PFSK-1 (cell line): ENCODE measurements around the gene SPTLC1.

ENCODE experiments used
- FOXP2 ChIP-seq: optimal IDR thresholded peaks from 2 replicates; pipeline ENCODE3; 2011; ENCODE audit warnings: borderline replicate concordance, control low read depth, inconsistent platforms; ENCODE audit not compliant: insufficient read depth; ENCODE audit errors: extremely low read length, extremely low read depth
- POLR2AphosphoS5 ChIP-seq: IDR thresholded peaks from 2 replicates; pipeline ENCODE4 v1.6.1; 2012; ENCODE audit warnings: low read depth, mild to moderate bottlenecking, control low read depth, low read length, moderate library complexity
- REST ChIP-seq, 2 experiments: IDR thresholded peaks; 2 replicates each; pipeline versions ENCODE4 v1.6.1 to v1.8.0; 2011 to 2012; ENCODE audit warnings: low read depth in 2 of 2, low read length in 2 of 2, control low read depth in 1 of 2, inconsistent platforms in 1 of 2, mild to moderate bottlenecking in 1 of 2, moderate library complexity in 1 of 2; ENCODE audit not compliant: insufficient read depth in 1 of 2
- SIN3A ChIP-seq: IDR thresholded peaks from 2 replicates; pipeline ENCODE4 v1.6.1; 2012; ENCODE audit warnings: mild to moderate bottlenecking, low read length, moderate library complexity, borderline replicate concordance; ENCODE audit not compliant: insufficient read depth
- TAF1 ChIP-seq: IDR thresholded peaks from 2 replicates; pipeline ENCODE4 v1.6.1; 2012; ENCODE audit warnings: low read length, control low read depth, borderline replicate concordance; ENCODE audit not compliant: insufficient read depth

The SPTLC1 gene

GRCh38 chr9:91986248-91986647 is 129.0 kb downstream of the SPTLC1 start:
- TF ChIP-seq FOXP2 (no peak), POLR2AphosphoS5 (no peak), REST (IDR thresholded peaks at IDR 0.05; ENCODE audit: insufficient read depth in 1 of 2, low read depth in 2 of 2, low read length in 2 of 2) (no peak), SIN3A (no peak), TAF1 (no peak)

GRCh38 chr9:91985692-91986091 is 129.5 kb downstream of the SPTLC1 start:
- no peak for TF ChIP-seq REST (IDR thresholded peaks at IDR 0.05; ENCODE audit: insufficient read depth in 1 of 2, low read depth in 2 of 2, low read length in 2 of 2)
- no peak for TF ChIP-seq FOXP2
- no peak for TF ChIP-seq POLR2AphosphoS5
- TF ChIP-seq SIN3A, result no peak
- no peak for TF ChIP-seq TAF1
